Measurements from ENCODE around the gene ALK.

ALK gene

DNA sequence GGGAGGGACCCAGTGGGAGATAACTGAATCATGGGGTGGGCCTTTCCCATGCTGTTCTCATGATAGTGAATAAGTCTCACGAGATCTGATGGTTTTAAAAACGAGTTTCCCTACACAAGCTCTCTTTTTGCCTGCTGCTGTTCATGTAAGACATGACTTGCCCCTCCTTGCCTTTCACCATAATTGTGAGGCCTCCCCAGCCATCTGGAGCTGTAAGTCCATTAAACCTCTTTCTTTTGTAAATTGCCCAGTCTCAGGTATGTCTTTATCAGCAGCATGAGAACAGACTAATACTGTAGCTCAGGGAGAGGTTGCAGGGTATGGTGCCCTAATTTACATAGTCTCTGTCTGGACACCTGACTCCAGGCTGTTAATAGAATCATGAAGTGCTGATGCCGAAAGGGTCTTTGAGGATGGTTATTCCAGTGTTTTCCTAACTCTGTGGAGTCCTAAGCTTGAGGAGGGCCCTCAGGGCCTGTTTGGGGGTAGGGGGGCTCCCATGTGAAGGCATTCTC lies 343.2 kb downstream of the ALK start:
- no peak for DNase-seq (ENCODE audit: low read depth in 2 of 2)

DNA sequence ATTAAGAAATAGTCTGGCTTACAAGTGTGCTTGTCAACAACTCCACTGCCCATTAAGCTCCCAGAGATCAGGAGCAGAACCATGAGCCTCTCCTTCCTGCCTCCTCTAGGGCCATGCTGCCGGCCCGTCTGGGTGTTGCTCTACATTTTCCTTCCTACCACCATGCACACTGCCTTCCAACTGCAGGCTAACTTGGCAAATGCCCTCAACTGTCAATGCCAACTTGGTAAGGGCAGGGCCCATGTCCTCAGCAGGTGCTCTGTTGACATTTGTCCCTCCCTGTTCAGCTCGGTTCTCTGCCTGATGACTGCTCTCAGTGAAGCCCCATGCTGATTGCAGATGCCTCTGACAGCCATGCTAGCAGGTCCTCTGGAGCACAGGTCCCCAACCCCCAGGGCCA lies 345.2 kb downstream of the ALK start:
- no peak for DNase-seq (ENCODE audit: low read depth in 2 of 2)

DNA sequence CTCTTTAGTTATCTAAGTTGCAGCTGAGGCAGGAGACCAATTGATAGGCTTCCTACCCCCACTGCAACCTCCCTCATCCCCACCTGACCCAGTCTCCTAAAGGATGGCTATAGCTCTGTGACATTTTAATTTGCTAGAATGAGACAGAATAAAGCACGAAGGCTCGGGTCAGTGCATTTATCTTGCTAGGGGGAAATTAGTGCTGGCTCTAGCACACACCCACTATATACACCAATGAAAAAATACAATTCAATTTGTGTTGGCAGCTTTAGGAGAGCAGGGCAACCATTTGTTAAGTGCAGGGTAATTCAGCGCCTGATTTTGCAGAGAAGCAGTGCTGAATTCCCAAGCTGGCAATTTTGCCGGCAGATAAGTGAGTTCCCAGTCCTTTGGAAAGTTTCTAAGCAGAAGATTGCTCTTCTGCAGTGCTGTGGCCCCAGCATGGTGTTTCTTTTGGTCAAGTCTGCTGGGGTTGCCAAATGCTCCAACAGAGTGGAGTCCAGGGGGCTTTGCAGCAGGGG lies 346.0 kb downstream of the ALK start:
- DNase-seq (ENCODE audit: low read depth in 2 of 2), result no peak

DNA sequence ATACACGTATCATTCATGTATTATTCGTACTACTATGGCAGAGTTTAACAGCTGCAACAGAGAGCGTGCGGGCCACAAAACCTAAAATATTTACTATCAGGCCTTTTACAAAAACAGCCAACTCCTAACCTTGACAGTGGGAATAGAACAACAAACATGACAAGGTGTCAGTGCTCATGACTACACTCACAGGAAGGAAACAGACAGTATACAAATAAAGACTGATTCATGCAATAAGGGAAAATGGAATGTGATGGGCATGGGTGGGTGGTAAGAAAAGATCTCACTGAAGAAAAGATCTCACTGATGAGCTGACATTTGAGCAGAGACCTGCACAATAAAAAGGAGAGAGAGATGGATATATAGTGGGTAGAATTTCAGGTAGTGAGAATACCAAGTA lies 347.8 kb downstream of the ALK start:
- no peak for DNase-seq (ENCODE audit: low read depth in 2 of 2)

DNA sequence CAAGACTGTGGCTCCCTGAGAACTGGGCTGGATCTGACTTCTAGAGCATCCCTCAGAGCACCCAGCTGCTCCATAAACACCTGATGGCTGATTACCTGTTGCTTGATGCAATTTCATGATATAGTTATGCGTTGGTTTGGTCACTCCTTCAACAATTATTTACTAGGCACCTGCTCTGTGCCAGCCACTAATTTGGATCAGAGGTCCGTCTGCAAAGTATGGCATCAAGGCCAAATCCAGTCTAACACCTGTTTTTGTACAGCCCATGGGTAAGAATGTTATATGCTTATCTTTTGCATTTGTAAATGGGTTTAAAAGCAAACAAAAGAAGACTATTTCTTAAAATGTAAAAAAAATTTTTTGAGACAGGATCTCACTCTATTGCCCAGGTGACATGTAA lies 348.2 kb downstream of the ALK start:
- no peak for DNase-seq (ENCODE audit: low read depth in 2 of 2)

DNA sequence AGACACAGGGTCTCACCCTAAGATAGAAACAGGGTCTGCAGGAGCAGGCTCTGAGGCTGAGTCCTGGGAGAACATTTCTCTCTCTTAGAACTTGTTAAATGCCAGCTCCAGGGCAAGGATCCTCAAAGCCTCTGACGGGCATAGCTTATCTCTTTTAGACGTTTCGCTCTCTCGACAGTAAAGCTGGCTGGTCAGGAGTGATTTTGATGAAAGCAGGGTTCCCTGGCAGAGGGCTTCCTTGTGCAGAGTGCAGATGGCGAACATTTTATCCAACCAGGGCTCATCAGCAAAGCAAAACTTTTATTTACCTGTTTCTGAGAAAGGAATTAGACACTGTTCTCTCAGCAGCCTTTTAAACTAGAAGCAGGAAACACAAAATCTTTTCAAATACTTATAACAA lies 350.8 kb downstream of the ALK start:
- no peak for DNase-seq (ENCODE audit: low read depth in 2 of 2)

DNA sequence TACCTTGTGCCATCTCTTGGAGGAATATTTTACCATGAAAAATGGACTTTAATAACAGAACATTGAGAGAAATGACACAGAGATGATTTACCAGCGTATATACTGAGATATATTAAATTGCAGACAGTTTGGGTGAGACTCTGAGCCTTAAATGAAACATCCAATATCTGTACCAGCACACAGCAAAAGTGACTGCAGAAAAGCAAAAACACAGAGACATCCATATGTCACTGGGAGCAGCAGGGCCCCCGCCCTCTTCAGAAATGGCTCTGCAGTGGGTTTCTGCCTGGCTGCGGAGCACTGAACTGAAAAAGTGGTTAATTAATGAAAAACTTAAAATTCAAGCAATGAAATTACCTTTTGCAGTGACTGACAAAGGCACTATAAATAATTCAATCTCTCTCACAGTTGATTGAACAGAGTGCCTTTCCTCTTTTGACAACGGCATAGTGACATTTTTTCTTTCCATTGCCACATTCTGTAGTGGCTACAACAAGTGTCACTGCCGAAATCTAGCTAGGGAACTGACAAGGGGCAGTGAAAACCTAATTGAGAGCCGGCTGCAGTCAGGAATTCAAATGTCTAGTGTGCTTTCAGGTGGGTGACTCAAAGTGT lies 353.4 kb downstream of the ALK start:
- DNase-seq (ENCODE audit: low read depth in 2 of 2), result no peak

DNA sequence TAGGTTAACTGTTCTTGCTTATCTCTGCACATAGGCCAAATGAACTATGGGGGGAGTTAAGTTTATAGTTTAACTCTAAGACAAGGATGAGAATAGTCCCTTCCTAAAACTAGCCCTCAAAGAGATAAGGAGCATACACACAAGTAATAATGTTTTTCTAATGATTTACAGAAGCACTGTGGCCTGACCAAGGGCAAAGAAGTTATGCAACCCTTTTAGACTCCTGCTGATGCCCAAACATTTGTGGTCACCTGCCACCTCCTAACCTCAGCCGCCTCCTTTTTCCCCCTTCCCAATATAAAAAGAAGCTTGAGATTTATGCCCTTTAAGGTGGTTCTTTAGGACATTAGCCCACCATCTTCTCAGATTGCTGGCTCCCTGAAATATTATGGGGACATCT lies 357.7 kb downstream of the ALK start:
- no peak for DNase-seq (ENCODE audit: low read depth in 2 of 2)

DNA sequence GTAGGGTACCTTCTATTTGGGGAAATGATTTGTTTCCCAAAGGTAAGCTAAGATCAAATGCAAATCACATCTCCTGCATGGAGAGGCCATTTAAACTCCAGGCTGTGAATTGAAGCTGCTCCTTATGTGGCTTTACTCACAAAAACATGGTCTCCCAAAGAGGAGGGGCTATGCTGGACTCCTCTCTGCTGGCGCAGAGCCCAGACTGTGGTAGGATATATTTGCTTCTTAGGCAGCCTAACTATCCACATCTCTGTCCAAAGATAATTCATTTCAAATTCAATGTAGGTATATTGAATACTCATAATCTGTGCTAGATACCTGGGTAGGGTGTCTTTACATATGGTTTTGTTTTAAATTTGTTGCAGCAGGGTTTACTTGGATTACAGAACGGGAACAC lies 358.5 kb downstream of the ALK start:
- no peak for DNase-seq (ENCODE audit: low read depth in 2 of 2)

DNA sequence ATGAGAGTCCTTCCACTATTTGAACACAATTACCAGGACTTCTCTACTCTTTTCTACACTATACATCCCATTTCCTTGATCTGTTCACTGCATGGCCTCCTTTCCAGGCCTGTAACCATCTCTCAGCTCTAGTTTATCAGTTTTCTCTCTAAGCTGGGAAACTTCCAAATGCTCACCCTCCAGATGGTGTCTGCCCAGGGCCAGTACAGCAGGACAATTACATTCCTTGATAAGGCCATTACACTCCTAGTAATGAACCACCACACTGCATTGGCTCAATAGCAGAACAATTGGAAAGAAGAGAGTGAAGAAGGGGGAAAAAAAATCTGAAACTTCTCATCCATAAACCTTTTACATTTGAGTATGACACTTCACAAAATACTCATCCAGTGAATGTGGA lies 359.1 kb downstream of the ALK start:
- no peak for DNase-seq (ENCODE audit: low read depth in 2 of 2)

DNA sequence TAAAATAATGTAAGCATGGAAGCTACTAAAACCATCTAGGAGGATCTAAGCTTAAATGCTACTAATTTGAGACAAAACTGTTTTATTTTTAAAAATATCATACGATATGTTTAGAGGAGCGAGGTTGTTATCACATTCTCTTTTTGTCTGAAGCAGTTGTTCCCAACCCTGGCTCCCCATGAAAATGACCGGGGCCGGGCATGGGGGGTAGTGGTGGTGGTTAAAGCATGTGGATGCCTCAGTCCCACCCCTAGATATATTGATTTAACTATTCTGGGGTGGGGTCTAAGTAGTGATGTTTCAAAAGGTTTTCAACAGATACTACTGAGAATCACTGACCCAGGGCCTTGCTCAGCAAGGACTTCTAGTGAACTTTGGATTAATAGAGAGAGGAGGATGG lies 359.8 kb downstream of the ALK start:
- DNase-seq (ENCODE audit: low read depth in 2 of 2), result no peak

DNA sequence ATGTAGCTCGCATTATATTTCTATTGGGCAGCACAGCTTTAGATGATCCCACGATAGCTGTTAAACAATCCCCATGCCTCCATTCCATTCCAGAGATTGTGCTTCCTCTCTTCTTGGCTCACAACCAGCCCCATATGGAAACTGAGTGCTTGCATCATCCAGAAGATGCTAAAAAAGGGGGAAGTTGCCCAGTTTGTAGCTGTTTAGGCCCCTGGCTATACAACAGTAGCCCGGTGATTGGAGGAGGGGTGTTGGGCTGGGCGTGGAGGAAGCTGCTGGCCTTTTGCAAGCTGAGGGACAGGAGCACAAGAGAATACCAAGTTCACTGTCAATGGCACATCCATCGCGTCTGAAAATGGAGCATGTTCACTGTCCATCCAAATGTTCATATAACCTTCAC lies 360.2 kb downstream of the ALK start:
- DNase-seq (ENCODE audit: low read depth in 2 of 2), result no peak

DNA sequence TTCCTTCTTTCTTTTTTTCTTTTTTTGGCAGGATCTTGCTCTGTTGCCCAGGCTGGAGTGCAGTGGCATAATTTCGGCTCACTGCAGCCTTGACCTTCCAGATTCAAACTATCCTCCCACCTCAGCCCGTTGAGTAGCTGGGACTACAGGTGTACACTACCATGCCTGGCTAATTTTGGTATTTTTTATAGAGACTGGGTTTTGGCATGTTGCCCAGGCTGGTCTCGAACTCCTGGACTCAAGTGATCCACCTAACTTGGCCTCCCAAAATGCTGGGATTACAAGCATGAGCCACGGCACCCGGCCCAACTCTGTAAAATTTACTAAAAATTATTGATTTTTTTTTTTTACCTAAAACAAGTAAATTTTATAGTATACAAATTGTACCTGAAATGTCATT lies 360.8 kb downstream of the ALK start:
- no peak for DNase-seq (ENCODE audit: low read depth in 2 of 2)

DNA sequence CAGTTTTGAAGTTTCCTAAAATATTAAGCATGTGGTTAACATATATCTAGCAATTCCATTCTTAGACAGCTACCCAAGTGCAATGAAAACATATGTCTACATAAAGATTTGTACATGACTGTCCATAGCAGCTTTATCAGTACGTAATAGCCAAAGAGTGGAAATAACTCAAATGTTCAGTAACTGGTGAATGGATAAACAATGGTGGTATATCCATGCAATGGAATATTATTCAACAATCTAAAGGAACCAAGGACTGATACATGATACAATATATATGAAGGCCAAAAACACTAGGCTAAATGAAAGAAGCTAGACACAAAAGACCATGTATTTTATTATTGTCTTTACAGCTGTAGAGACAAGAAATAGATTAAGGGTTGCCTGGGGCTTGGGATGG lies 361.4 kb downstream of the ALK start:
- no peak for DNase-seq (ENCODE audit: low read depth in 2 of 2)

DNA sequence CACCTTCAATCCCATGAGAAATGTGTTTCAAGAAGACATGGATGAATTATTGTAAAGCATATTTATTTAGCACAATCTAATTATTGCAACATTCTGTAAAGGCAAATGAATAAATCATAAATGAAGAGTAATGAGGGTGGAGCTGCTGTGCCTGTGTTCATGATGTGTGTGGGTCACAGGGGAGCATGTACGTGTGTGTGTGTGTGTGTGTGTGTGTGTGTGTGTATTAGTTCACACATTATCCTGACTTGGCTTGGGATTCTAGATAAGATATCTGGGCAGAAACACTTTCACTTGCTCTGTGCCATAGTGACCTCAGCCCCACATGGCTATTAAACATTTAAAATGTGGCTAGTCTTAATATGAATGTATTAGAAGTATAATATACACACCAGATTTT lies 361.8 kb downstream of the ALK start:
- DNase-seq (ENCODE audit: low read depth in 2 of 2), result no peak

DNA sequence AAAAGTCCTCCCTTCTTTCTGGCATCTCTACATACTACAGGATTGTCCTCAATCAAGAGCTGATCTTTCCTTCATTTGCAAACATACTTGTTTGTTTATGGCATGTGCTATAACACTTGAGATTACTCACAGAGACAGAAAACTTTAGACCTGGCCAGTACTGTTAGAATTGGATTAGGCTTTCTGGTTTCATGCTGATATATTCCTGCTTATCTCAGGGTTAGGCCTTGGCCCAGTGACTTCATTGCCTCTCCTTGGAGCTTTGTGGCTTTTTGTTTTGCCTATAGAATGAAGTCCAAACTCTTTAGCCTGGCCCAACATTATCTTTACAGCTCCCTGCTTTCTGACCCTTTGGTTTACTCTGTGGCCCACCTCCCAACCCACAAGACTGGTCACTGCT lies 363.3 kb downstream of the ALK start:
- no peak for DNase-seq (ENCODE audit: low read depth in 2 of 2)

DNA sequence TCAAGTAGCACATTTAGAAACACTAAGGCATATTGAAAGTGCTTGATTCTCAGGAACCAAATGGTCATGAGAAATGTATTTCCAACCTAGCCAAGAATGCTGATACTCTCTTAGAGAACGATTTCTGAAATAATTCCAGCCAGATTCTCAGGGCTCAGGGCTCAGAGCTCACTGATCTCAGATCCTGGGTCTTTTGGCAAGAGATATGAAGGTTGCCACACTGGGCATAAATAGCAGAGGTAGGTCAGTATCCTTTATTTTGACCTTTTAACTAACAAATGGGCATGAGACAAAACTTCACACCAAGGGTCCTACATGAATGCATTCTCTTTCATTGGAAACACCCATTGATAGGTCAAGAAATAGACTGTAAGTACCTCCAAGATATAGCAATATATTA lies 364.1 kb downstream of the ALK start:
- DNase-seq (ENCODE audit: low read depth in 2 of 2), result no peak

DNA sequence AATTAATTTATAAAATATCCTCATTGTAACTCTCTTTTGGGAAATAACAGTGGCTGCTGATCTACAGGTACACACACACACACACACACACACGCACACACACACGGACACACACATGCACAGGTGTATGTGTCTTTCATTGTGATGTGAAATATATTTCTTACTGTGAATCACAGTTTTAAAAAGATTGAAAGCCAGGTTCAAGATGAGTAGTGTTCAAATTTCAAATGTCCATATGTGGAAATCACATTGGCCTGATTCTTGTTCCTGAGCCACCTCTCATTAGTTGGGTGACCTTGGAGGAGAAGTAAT lies 372.4 kb downstream of the ALK start:
- no peak for DNase-seq (ENCODE audit: low read depth in 2 of 2)

DNA sequence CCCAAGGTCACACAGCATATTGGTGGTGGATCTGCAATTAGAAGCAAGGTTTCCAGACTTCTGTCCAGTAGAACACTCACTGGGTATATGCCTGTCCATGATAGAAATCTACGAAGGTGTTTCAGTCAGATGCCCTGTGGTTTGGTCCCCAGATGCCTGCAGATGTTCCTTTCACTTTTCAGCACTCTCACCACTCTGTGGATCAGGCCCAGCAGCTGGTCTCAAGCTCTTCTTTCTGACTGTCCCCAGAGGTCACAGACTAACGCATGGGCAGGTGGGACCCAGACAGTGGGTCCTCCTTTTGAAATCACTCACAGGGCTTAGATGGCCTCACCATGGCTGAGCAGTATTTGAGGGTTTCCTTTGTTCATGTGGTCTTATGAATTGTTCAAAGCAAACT lies 376.5 kb downstream of the ALK start:
- no peak for DNase-seq (ENCODE audit: low read depth in 2 of 2)

DNA sequence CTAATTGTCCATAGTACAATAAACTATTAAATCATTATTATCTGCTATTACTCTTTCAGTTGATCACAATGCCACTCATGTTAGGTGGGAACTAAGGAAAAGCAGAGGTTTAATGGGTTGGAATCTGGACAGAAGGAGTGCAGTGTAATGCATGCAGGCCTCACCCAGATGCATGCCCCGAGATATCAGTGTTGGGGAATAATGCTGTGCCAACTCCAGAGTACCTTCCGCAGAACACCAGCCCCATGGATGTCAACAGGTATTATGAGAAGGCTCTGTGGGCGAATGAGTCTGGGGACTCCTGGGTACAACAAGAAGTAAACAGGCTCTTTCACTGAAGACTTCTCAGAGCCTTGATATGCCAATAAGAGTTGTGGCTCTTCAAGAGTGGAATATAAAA lies 377.4 kb downstream of the ALK start:
- no peak for DNase-seq (ENCODE audit: low read depth in 2 of 2)

DNA sequence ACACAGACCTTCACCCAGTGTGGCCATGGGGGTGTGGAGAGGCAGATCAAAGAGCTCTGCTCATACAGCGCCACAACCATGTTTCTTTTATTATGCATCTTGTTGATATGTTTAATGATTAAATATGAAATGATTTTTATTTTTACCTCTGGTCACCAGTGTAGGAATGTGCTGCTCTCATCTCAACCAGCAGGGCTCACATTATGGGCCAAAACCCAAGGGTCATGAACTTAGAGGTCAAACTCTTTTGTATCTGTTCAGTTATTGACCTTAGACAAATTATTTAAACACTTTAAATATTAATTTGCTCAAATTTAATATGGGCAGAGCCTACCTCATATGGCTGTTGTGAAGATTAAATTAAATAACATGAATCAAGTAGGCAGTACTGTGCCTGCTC lies 386.2 kb downstream of the ALK start:
- no peak for DNase-seq (ENCODE audit: low read depth in 2 of 2)

DNA sequence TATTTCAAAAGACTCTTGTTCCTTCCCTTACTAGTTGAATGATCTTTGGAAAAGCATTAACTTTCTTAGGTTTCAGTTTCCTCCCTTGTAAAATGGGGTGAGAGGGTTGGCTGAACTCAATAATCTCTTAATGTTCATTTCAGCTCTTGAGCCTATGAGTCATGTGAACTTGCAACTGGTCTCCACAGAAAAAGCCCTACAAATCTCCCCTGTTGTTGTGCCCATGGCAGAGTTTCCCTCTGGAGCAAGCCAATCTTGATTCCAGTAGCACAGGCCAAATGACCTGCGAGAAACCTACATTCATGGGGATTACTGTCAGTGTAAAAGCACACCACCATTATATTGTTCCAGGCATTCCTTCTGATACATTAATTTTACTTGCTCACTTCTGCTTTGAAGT lies 388.9 kb downstream of the ALK start:
- no peak for DNase-seq (ENCODE audit: low read depth in 2 of 2)

DNA sequence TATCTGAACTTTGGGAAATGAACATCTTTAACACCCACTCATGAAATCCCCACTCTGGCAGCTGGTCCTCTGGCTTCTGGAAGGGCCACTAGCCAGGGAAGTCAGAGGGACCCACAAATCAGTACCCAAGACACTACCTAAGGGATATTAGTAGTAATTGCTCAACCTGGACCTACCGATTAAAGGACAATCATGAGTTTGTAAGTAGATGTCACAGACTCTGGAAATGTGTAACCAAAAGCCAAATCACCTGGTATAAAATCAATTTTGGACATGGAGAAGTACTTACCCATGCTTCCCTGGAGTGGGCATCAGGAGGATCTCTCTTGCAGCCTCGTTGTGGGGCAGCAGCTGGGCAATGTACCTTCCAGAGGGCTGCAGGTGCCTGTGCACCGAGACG lies 389.8 kb downstream of the ALK start:
- DNase-seq (ENCODE audit: low read depth in 2 of 2), result no peak

DNA sequence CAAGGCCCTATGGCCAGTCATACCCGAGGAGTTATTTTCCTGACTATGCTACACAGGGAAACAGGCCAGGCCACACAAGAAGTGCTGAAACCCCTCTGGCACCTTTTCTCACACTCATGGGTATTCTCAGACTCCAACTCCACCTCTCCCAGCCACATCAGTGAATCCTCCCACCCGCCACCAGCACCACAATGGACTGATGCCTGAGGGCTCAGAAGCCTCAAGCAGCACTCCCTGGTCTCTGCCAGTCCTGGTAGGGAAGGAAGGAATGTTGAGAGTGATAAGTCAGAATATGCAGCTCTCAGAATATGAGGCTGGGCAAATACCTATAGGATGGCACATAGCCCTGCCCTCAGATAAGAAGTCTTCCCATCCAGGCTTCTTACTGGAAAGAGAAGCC lies 391.1 kb downstream of the ALK start:
- DNase-seq (ENCODE audit: low read depth in 2 of 2), result no peak
